ENCODE data around the gene CDC73.

The CDC73 gene

GRCh38 chr1:193121616-193122593 is at the start of gene CDC73:
CDC73 (plus strand) TSS chr1:193122031; CDS start chr1:193122201, 170 bp downstream.
- peak; percentile 99 for DNase-seq (ENCODE audit: low spot score)

GRCh38 chr1:193077991-193078390 is 43.8 kb upstream of the CDC73 start:
- DNase-seq (ENCODE audit: low spot score) = no peak

- DNase-seq (ENCODE audit: low spot score) = no peak
Observed at GRCh38 chr1:193079187-193079586, 42.6 kb upstream of the CDC73 start.

GRCh38 chr1:193083365-193084088 is 38.3 kb upstream of the CDC73 start:
- no peak for DNase-seq (ENCODE audit: low spot score)

- DNase-seq (ENCODE audit: low spot score) = no peak
Observed at GRCh38 chr1:193085263-193085662, 36.6 kb upstream of the CDC73 start.

- DNase-seq (ENCODE audit: low spot score) = no peak
Observed at GRCh38 chr1:193086342-193086741, 35.5 kb upstream of the CDC73 start.

GRCh38 chr1:193087893-193088292 is 33.9 kb upstream of the CDC73 start:
- no peak for DNase-seq (ENCODE audit: low spot score)

- no peak for DNase-seq (ENCODE audit: low spot score)
Observed at GRCh38 chr1:193090865-193091264, 31.0 kb upstream of the CDC73 start.

- DNase-seq (ENCODE audit: low spot score) = no peak
Observed at GRCh38 chr1:193094112-193094511, 27.7 kb upstream of the CDC73 start.

GRCh38 chr1:193102662-193103061 is 19.2 kb upstream of the CDC73 start:
- DNase-seq (ENCODE audit: low spot score) = no peak

GRCh38 chr1:193103759-193104501 is 17.9 kb upstream of the CDC73 start:
- no peak for DNase-seq (ENCODE audit: low spot score)

GRCh38 chr1:193104502-193104906 is 17.3 kb upstream of the CDC73 start:
- DNase-seq (ENCODE audit: low spot score) = peak; percentile 73

GRCh38 chr1:193104907-193105820 is 16.7 kb upstream of the CDC73 start, which contains the start of gene GLRX2:
GLRX2 (minus strand) TSS chr1:193105414; CDS start chr1:193105382, 32 bp downstream.
- DNase-seq (ENCODE audit: low spot score) = peak; percentile 93

GRCh38 chr1:193105821-193106177 is 16.0 kb upstream of the CDC73 start:
- DNase-seq (ENCODE audit: low spot score) = no peak

- no peak for DNase-seq (ENCODE audit: low spot score)
Observed at GRCh38 chr1:193108471-193108870, 13.4 kb upstream of the CDC73 start.

- DNase-seq (ENCODE audit: low spot score) = no peak
Observed at GRCh38 chr1:193109619-193110018, 12.2 kb upstream of the CDC73 start.

- no peak for DNase-seq (ENCODE audit: low spot score)
Observed at GRCh38 chr1:193110246-193110645, 11.6 kb upstream of the CDC73 start.

GRCh38 chr1:193110864-193111263 is 11.0 kb upstream of the CDC73 start:
- DNase-seq (ENCODE audit: low spot score) = no peak

GRCh38 chr1:193111641-193112090 is 10.2 kb upstream of the CDC73 start:
- DNase-seq (ENCODE audit: low spot score) = no peak

- no peak for DNase-seq (ENCODE audit: low spot score)
Observed at GRCh38 chr1:193113258-193113991, 8.4 kb upstream of the CDC73 start.

- DNase-seq (ENCODE audit: low spot score) = no peak
Observed at GRCh38 chr1:193113992-193114332, 7.9 kb upstream of the CDC73 start.
